CD14-positive monocyte (primary cell): Measurements from ENCODE around the gene SDK1. TPM values are rescaled to one million over a fixed set of nuclear protein-coding genes. Genes with fewer than 3 reads are reported as not detected.
A peak's percentile ranks its signal among the peaks of the same experiment; 100 is the strongest.

ENCODE experiments used
- DNase-seq, 3 donors: peaks; one replicate each; pipeline ENCODE4 v3.0.0-alpha.2; 2011 to 2022
- H2AFZ ChIP-seq: 2 replicates; pipeline ENCODE4 v1.6.0; 2012; ENCODE audit warnings: mild to moderate bottlenecking, low read depth, low read length, inconsistent platforms; ENCODE audit not compliant: insufficient read depth, poor library complexity, severe bottlenecking
- H3K27ac ChIP-seq, 2 donors: 1 replicate in 1 of 2; 2 replicates in 1 of 2; pipeline ENCODE4 v1.5.1; 2012 to 2013; ENCODE audit warnings: low read length in 2 of 2, control low read depth in 1 of 2, inconsistent platforms in 1 of 2, low read depth in 1 of 2, mild to moderate bottlenecking in 1 of 2
- H3K27me3 ChIP-seq, 2 donors: one replicate each; pipeline versions ENCODE4 v1.6.0 to v1.6.1; 2011 to 2013; ENCODE audit warnings: low read length in 2 of 2; ENCODE audit not compliant: control insufficient read depth in 2 of 2, insufficient read depth in 2 of 2
- H3K36me3 ChIP-seq, 2 donors: replicated peaks in 1 of 2; 1 replicate in 1 of 2; 2 replicates in 1 of 2; pipeline versions ENCODE4 v1.5.1 to v1.6.1; 2012 to 2013; ENCODE audit warnings: low read length in 2 of 2, control low read depth in 1 of 2, inconsistent platforms in 1 of 2, mild to moderate bottlenecking in 1 of 2; ENCODE audit not compliant: insufficient read depth in 2 of 2, control insufficient read depth in 1 of 2
- H3K4me1 ChIP-seq, 2 donors: 1 replicate in 1 of 2; 2 replicates in 1 of 2; pipeline versions ENCODE4 v1.5.1 to v1.6.1; 2012 to 2013; ENCODE audit warnings: low read length in 2 of 2, control low read depth in 1 of 2, inconsistent platforms in 1 of 2, mild to moderate bottlenecking in 1 of 2, moderate library complexity in 1 of 2; ENCODE audit not compliant: insufficient read depth in 2 of 2, control insufficient read depth in 1 of 2
- H3K4me2 ChIP-seq: replicated peaks from 2 replicates; pipeline ENCODE3; 2012; ENCODE audit warnings: low read length, moderate library complexity, mild to moderate bottlenecking; ENCODE audit not compliant: poor library complexity, severe bottlenecking; ENCODE audit errors: extremely low read depth
- H3K4me3 ChIP-seq, 3 experiments: fragments of 200-600 bp in 1 of 3; sonication (generic) in 1 of 3; replicated peaks in 1 of 3; 1 replicate in 2 of 3; 2 replicates in 1 of 3; pipeline ENCODE4 v1.5.1; 2011 to 2013; ENCODE audit warnings: low read length in 3 of 3, mild to moderate bottlenecking in 3 of 3, control low read depth in 2 of 3, low read depth in 2 of 3, inconsistent platforms in 1 of 3, moderate library complexity in 1 of 3
- H3K79me2 ChIP-seq: 2 replicates; pipeline ENCODE4 v1.6.0; 2012; ENCODE audit warnings: mild to moderate bottlenecking, control low read depth, inconsistent platforms, low read length, moderate library complexity; ENCODE audit not compliant: insufficient read depth
- H3K9ac ChIP-seq: 2 replicates; pipeline ENCODE4 v1.6.0; 2017; ENCODE audit warnings: low read length, mild to moderate bottlenecking; ENCODE audit not compliant: insufficient read depth, poor library complexity, severe bottlenecking
- H3K9me3 ChIP-seq, 2 donors: replicated peaks in 1 of 2; 1 replicate in 1 of 2; 2 replicates in 1 of 2; pipeline versions ENCODE4 v1.5.1 to v1.6.1; 2012 to 2013; ENCODE audit warnings: low read length in 2 of 2, control low read depth in 1 of 2; ENCODE audit not compliant: control insufficient read depth in 1 of 2, insufficient read depth in 1 of 2
- H4K20me1 ChIP-seq: 2 replicates; pipeline ENCODE4 v1.6.0; 2012; ENCODE audit warnings: mild to moderate bottlenecking, low read length, control low read depth, moderate library complexity; ENCODE audit not compliant: insufficient read depth
- H3K27ac Mint-ChIP-seq, 7 donors: one replicate each; pipeline ENCODE4 v1.8.0; 2020; ENCODE audit warnings: mild to moderate bottlenecking in 7 of 7, mixed read lengths in 7 of 7, moderate library complexity in 6 of 7, inconsistent platforms in 2 of 7
- H3K27me3 Mint-ChIP-seq, 3 donors: one replicate each; pipeline ENCODE4 v1.8.0; 2021 to 2022; ENCODE audit warnings: low read depth in 3 of 3, mild to moderate bottlenecking in 3 of 3, mixed read lengths in 3 of 3, moderate library complexity in 3 of 3, inconsistent platforms in 1 of 3
- H3K36me3 Mint-ChIP-seq, 2 donors: one replicate each; pipeline ENCODE4 v1.8.0; 2020; ENCODE audit warnings: mixed read lengths in 2 of 2, inconsistent platforms in 1 of 2, mild to moderate bottlenecking in 1 of 2
- H3K4me1 Mint-ChIP-seq: one replicate; pipeline ENCODE4 v1.8.0; 2020; ENCODE audit warnings: mild to moderate bottlenecking, mixed read lengths
- H3K4me3 Mint-ChIP-seq, 2 donors: one replicate each; pipeline ENCODE4 v1.8.0; 2020; ENCODE audit warnings: mild to moderate bottlenecking in 2 of 2, mixed read lengths in 2 of 2, moderate library complexity in 1 of 2
- H3K9me3 Mint-ChIP-seq, 7 donors: one replicate each; pipeline ENCODE4 v1.8.0; 2020 to 2022; ENCODE audit warnings: mixed read lengths in 7 of 7, mild to moderate bottlenecking in 6 of 7, moderate library complexity in 6 of 7, inconsistent platforms in 2 of 7
- WGBS: methylation state at CpG from one replicate; pipeline ENCODE4 v1.1.5; 2013; ENCODE audit warnings: missing lambda C conversion rate; ENCODE audit not compliant: insufficient coverage; 5-methylcytosine and 5-hydroxymethylcytosine counted together
- intact Hi-C, 2 donors: fragments of 100-400 bp; cut with micrococcal nuclease; formaldehyde crosslinking; loops; one replicate each; pipeline versions ENCODE4 v1.15.0 to v1.15.1; 2023
- polyA plus RNA-seq, 3 donors: library from polyadenylated mRNA; depleted of rRNA in 1 of 3; unstranded in 2 of 3; stranded (reverse) in 1 of 3; fragments of 300-500 nt in 2 of 3; fragments of >200 nt in 1 of 3; fragmentation: Illumina TruSeq in 2 of 3; gene quantifications; 1 replicate in 2 of 3; 2 replicates in 1 of 3; pipeline ENCODE4 v1.2.3, GENCODE V29; 2012 to 2021
- TF ChIP-seq, protein P1 (sequence below): fragments of 200-600 bp; IDR thresholded peaks from one replicate; pipeline ENCODE4 v1.8.0; 2022; ENCODE audit warnings: antibody characterized with exemption, mild to moderate bottlenecking

SDK1 gene
- polyA plus RNA-seq, 3 donors = 0.01 TPM; not detected in 2

GRCh38 chr7:4131063-4131462 is 830.0 kb downstream of the SDK1 start:
- Histone ChIP-seq H3K9me3 (no peaks in the 10 kb centered on the region), H3K79me2 (no peaks in the 10 kb centered on the region), H3K4me2 (no peak overlapping the region), H3K4me1 (no peaks in the 10 kb centered on the region), H3K4me3 (no peak overlapping the region), H3K27ac (no peak overlapping the region), H2AFZ (no peak overlapping the region), H3K27me3 (no peaks in the 10 kb centered on the region), H3K9ac (no peak overlapping the region), H3K36me3 (no peaks in the 10 kb centered on the region), H4K20me1 (no peaks in the 10 kb centered on the region)
- H3K9me3 Mint-ChIP-seq = peaks cover 0 to 9% (median 3%) of the 10 kb centered on the region in 7 donors
- no peaks in the 10 kb centered on the region for H3K4me1 Mint-ChIP-seq
- intact Hi-C loops = no loop called here
- H3K36me3 Mint-ChIP-seq = no peaks in the 10 kb centered on the region
- no peak overlapping the region for H3K4me3 Mint-ChIP-seq
- DNase-seq = no peak
- H3K27me3 Mint-ChIP-seq = peaks cover 2% of the 10 kb centered on the region in 3 donors
- H3K27ac Mint-ChIP-seq = no peak overlapping the region
- TF ChIP-seq, protein P1, sequence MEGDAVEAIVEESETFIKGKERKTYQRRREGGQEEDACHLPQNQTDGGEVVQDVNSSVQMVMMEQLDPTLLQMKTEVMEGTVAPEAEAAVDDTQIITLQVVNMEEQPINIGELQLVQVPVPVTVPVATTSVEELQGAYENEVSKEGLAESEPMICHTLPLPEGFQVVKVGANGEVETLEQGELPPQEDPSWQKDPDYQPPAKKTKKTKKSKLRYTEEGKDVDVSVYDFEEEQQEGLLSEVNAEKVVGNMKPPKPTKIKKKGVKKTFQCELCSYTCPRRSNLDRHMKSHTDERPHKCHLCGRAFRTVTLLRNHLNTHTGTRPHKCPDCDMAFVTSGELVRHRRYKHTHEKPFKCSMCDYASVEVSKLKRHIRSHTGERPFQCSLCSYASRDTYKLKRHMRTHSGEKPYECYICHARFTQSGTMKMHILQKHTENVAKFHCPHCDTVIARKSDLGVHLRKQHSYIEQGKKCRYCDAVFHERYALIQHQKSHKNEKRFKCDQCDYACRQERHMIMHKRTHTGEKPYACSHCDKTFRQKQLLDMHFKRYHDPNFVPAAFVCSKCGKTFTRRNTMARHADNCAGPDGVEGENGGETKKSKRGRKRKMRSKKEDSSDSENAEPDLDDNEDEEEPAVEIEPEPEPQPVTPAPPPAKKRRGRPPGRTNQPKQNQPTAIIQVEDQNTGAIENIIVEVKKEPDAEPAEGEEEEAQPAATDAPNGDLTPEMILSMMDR = no peak
- 96% methylated on average over 5 of the region's 7 CpGs for WGBS

DNA sequence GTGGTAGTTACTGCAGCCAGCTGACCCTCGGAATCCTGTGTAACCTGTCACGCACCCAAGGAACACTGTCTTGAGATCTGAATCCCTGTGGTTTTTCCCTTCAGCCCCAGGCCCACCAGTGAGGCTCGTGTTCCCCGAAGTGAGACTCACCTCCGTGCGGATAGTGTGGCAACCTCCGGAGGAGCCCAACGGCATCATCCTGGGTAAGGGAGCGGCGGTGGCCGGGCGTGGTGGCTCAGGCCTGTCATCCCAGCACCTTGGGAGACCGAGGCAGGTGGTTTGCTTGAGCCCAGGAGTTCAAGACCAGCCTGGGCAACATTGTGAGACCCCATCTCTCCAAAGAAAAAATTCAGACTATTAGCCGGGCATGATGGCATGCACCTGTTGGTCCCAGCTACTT is 831.2 kb downstream of the SDK1 start:
- no peak overlapping the region for H2AFZ ChIP-seq
- TF ChIP-seq, protein P1 = no peak
- WGBS = 99% methylated on average over 4 of the region's 14 CpGs
- H3K27me3 Mint-ChIP-seq = peaks cover 2% of the 10 kb centered on the region in 3 donors
- no peaks in the 10 kb centered on the region for H3K4me1 Mint-ChIP-seq
- H3K36me3 ChIP-seq = no peaks in the 10 kb centered on the region
- H4K20me1 ChIP-seq = no peaks in the 10 kb centered on the region
- H3K79me2 ChIP-seq = no peaks in the 10 kb centered on the region
- no peaks in the 10 kb centered on the region for H3K36me3 Mint-ChIP-seq
- H3K27ac Mint-ChIP-seq = peak overlapping the region in 1 of 7 donors; percentile 22
- no peaks in the 10 kb centered on the region for H3K27me3 ChIP-seq
- no peak overlapping the region for H3K4me3 ChIP-seq
- DNase-seq = no peak
- no peak overlapping the region for H3K4me2 ChIP-seq
- H3K9me3 Mint-ChIP-seq = peaks cover 0 to 8% (median 3%) of the 10 kb centered on the region in 7 donors
- no peaks in the 10 kb centered on the region for H3K9me3 ChIP-seq
- H3K9ac ChIP-seq = no peak overlapping the region
- no peaks in the 10 kb centered on the region for H3K4me1 ChIP-seq
- intact Hi-C loops = no loop called here
- no peak overlapping the region for H3K4me3 Mint-ChIP-seq
- no peak overlapping the region for H3K27ac ChIP-seq
